GM12873 (cell line): ENCODE data around the gene CDON.

Experiments
- TF ChIP-seq, protein P1 (sequence below): IDR thresholded peaks from 2 replicates; pipeline ENCODE4 v1.5.1; 2012; ENCODE audit warnings: low read depth, mild to moderate bottlenecking, moderate library complexity, low read length, control low read depth; ENCODE audit not compliant: insufficient read depth; ENCODE audit errors: missing control alignments

CDON gene

GRCh38 chr11:125931668-125932067 is 131.0 kb downstream of the CDON start:
- TF ChIP-seq, protein P1, sequence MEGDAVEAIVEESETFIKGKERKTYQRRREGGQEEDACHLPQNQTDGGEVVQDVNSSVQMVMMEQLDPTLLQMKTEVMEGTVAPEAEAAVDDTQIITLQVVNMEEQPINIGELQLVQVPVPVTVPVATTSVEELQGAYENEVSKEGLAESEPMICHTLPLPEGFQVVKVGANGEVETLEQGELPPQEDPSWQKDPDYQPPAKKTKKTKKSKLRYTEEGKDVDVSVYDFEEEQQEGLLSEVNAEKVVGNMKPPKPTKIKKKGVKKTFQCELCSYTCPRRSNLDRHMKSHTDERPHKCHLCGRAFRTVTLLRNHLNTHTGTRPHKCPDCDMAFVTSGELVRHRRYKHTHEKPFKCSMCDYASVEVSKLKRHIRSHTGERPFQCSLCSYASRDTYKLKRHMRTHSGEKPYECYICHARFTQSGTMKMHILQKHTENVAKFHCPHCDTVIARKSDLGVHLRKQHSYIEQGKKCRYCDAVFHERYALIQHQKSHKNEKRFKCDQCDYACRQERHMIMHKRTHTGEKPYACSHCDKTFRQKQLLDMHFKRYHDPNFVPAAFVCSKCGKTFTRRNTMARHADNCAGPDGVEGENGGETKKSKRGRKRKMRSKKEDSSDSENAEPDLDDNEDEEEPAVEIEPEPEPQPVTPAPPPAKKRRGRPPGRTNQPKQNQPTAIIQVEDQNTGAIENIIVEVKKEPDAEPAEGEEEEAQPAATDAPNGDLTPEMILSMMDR, result no peak

GRCh38 chr11:125931116-125931515 is 131.6 kb downstream of the CDON start:
- TF ChIP-seq, protein P1, result no peak

DNA sequence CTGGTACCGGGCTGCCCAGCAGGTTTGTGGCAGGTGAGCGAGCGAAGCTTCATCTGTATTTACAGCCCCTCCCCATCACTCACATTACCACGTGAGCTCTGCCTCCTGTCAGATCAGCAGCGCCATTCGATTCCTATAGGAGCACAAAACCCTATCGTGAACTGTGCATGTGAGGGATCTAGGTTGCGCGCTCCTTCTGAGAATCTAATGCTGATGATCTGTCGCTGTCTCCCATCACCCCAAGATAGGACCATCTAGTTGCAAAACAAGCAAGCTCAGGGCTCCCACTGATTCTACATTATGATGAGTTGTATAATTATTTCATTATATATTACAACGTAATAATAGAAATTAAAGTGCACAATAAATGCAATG is 132.6 kb downstream of the CDON start:
- TF ChIP-seq, protein P1, result no peak

DNA sequence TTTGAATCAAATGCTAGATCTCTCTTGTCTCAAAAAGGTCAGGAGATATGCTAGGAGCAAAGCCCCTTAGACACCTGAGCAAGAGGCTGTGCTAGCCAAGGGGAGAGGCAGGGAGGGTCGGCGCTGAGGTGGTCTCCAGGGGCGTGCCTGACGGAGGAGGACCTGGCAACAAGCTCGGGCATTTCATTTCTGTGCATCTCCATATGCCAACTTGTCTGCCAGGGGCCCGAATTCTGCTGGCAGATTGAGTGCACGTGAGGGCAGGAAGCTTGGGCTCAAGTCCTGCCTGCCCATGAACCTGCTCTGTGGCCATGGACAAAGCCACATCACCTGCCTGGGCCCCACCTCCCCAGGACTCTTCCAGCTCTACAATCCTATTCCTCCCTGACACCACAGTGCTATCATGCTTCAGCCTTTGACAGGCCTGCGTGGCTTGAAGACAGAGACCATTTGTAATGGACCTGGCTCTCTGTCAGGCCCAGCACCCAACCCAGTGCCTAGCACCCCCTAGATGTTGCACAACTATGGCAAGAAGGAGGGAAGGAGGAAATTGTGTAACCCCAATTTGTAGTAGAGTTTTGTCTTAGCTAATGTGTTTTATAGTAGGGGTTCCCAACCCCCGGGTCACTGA is 133.1 kb downstream of the CDON start:
- TF ChIP-seq, protein P1, result no peak

DNA sequence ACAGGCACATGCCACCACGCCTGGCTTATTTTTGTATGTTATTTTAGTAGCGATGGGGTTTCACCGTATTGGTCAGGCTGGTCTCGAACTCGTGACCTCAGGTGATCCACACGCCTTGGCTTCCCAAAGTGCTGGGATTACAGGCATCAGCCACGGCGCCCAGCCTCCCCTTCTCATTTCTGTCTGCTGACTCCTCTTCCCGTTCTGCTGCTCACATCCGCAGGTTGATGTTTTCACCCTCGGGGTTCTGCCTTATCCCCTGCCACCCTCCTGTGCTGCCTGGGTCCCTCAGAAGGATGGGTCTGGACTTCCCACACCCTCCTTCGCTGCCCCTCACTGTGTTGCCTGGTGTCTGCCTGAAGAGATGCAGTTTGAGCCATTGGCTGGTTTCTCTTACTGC is 136.0 kb downstream of the CDON start:
- TF ChIP-seq, protein P1, result no peak

GRCh38 chr11:125925804-125926203 is 136.9 kb downstream of the CDON start:
- TF ChIP-seq, protein P1, result no peak

DNA sequence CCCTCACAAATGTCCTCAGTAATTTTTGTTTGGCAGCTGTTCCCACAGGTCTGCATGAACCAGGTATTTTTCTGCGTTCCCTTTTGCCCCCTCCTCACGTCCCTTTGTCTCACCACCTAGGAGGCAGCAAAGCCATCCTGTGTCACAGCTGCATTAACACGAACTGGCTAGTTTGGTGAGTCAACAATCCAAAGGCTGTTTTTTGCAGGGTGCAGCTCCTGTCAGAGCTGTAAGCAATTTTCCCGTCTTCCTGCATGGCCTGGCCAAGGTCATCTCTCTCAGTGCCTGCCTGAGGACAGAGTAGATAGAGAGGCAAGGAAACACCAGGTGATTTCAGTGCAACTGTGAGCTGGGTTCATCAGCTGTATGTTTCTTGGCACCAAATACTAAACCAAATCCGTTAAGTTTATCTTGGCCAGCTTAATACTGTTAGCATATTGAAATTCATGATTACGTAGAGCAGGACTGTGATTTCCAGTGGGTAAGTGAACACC is 137.4 kb downstream of the CDON start:
- TF ChIP-seq, protein P1, result no peak
